Measurements from ENCODE around the gene TIMD4.
A peak's percentile ranks its signal among the peaks of the same experiment; 100 is the strongest.
"Not testable (repeated sequence)": the region's sequence is repeated elsewhere in the genome, so short reads cannot be mapped to it uniquely, and the experiment has no call there.

The TIMD4 gene

DNA sequence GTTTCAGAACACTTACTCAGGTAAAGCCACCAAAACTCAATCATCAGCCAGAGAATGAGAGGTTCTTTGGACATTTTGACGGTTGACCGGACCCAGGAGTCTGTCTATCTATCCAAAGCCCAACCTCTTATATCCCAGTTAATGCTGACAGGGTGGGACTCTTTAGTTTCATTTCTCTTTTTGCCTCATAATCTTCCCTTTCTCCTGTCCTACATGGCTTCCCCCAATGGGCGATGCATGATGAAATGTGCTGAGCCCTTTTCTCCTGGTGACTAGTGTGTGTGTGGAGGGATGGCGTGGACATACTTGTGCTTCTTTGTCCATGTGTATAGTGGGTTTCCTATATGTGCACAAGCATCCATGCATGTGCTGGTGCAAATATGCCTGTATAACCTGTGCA, at the start of gene TIMD4:
Gene TIMD4 (minus strand): TSS at position 102 of the 400 bp plus-strand sequence. CDS start 28 bp downstream, at position 74.
- DNase-seq = no peak

DNA sequence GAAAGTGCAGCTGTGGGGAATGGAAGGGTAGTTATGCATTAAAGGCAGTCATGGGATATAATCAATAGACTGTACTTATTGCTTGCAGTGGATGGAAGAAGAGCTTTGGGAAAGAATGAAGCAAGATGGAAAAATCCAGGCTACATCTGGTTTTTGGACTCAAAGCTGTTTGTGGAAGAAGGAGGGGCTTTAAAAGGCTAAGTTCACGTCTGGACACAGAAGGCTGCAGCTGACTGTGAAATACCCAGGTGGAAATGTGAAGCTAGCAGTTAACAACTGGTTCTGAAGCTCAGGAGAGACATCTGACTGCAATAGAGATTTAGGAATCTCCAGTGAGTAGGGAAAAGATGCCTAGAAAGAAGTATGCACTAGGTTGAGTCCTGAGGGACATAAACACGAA, 43.2 kb upstream of the TIMD4 start:
- no peak for DNase-seq

DNA sequence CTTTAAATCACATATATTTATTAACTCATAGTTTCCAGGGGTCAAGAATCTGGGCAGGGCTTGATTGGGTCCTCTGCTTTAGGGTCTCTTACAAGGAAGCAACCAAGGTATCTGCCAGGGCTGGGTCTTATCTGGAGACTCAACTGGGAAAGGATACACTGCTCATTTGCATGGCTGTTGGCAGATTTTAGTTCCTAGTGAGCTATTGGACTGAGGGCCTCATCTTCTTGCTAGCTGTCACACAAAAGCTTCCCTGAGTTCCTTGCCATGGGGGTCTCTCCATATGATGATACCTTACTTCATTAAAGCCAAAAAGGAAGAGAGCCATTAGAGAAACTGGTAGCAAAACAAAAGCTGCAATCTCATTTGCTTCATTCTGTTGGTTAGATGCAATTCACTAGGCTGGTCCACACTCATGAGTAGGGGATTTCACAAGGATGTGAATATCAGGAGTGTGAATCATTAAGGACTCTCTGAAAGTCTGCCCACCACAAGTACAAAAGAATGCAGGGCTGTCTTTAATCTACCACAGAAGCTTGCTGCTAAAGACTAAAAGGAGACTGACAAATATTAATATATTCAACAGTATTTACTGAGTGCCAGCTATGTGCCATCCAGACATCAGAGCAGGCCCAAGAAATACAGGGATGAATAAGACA, 42.0 kb upstream of the TIMD4 start:
- DNase-seq = no peak

DNA sequence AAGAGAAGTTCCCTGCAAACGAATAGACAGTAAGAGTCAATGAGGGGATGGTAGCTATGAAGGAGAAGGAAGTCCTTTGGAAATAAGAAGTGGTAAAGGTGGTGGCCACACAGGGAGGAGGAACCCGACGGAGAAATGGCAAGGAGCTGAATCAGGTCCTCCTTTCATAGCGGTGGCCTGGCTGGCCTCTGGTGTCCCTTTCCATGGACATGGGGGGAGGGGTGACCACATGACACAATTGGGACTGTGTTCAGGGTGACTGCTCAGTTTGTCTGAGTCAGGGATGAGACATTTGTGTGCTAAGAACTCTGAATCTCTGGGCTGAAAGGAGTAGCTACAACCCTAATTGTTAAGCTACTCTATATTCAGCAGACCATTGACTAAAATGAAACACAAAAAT, 28.7 kb upstream of the TIMD4 start:
- DNase-seq = no peak

DNA sequence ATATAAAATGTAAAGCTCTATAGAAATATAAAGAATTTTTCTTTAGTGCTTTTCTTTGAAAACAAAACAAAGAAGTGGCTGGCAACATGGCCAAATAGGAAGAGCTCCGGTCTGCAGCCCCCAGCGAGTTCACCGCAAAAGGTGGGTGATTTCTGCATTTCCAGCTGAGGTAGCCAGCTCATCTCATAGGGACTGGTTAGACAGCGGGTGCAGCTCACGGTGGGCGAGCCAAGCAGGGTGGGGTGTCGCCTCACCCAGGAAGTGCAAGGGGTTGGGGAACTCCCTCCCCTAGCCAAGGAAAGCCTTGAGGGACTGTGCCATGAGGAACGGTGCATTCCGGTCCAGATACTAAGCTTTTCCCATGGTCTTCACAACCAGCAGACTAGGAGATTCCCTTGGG, 21.0 kb upstream of the TIMD4 start:
- no peak for DNase-seq

DNA sequence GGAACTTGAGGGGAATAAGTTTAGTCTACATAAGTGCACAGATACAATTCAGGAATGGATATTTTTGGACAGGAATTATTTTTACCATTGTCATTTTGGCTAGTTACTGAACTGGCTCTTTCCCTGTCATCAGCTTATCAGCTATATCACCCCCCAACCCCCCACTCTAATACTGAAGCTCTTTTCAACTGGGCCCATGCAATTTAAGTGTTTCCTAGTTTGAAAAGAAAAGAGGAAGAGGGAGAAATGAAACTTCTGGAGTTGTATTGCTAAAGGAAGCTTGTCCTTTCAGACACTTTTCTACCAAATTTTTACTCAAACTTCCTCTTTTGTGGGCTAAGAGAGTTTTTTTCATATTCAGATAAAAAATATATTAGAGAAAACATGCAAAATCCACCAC, 18.5 kb upstream of the TIMD4 start:
- DNase-seq = no peak

DNA sequence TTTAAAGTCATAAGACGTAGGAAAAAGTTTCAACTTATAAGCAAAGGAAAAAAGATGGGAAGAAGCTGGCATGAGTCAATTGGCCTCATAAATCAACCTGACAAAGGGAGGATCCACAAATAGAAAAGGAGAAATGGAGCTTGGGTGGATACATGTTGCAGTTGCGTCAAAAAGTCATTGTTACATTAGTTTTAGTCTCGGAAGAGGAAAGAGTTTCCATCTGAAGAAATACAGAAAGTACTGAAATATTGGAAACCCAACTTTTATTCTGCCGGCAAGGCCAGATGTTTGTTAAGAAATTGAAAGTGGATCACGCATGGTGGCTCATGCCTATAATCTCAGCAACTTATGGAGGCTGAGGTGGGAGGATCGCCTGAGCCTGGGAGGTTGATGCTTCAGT, 11.3 kb upstream of the TIMD4 start:
- no peak for DNase-seq

DNA sequence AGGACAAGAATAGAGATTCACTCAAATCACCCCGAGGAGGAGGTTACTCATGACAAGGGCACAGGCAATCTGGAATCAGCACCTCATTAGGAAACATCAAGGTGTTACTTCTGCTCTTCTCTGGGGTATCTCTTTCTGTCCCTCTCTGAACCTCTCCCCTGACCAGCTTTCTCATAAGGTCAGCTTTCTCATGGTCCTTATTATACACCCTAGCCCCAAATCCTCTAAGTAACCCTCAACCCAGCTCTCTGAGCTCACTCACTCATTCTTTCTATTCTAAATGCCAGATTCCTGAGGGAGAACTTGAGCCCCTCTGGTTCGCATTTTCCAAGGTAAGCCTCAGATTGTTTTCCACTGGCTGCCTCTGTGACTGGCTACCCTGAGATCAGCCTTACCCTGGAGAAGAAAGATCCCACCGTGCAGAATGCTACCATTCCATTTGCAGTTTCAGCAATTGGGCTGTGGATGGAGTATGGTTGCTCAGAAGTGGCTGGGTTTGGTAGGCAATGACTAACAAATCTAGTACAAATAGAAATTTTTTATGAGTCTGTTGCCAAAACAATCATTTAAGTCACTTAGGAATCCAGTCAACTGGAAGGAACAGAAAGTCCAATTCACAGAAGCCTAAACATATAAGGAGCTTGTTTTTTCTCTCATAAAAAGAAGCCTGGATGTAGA, 9.0 kb upstream of the TIMD4 start:
- DNase-seq = no peak

DNA sequence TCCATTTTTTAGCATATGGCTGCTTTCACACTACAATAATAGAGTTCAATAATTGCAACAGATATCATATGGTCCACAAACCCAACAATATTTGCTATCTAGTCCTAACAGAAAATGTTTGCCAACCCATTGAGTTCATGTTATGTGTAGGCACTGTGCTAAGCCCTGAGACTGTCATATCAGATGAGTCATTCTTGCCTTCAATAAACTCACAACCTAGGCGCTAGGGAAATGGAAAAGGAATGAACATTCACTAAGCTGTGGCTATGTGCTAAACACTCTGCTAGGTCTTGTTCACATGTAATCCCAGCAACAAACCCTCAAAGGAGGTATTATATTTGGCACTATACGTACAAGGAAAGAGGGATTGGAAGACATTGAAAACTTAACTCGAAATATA, 8.4 kb upstream of the TIMD4 start:
- no peak for DNase-seq

DNA sequence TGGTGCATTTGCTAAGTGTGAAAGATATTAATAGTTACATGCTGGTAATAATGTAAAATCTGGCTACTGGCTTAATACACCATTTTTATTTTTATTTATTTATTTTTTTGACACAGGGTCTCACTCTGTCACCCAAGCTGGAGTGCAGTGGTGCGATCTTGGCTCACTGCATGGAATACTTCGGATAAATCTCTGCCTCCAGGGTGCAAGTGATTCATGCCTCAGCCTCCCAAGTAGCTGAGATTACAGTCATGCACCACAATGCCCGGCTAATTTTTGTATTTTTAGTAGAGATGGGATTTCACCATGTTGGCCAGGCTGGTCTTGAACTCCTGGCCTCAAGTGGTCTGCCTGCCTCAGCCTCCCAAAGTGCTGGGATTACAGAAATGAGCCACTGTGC, 4.4 kb upstream of the TIMD4 start:
- not testable (repeated sequence) for DNase-seq

DNA sequence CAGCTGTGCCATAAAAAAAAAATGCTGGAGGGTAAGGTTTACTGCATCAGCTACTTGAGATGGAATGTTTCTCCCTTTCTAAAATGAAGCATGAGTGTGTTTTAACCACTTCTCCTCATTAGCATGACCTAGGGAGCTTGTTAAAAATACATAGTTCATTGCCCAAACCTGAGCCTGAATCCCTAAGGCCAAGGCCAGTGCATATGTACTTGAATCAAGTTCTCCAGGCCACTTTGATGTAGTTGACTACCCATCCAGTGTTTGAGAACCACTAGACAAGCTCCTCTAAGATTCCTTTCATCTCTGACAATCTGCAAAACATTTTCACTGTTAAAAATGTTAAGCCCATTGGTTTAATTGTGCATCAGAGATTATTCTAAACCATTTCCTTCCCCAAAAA, 6.7 kb downstream of the TIMD4 start:
- DNase-seq = no peak

DNA sequence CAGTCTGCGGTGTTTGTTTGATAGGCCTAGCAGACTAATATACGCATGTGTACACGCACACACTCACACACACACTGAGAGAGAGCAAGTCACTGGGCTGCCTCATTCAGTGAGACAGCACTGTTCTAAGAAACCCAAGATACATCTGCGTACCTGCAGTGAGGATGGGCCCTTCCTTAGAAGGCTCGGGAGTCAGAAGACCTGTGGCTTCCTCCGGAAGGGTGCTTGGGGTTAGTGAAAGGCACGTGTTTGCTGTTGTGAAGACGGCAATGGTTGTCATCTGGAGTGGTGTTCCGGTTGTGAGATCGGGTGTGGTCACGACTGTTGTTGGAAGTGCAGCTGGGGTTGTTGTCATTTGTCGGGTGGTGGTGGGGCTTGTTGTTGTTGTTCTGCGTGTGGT, 11.7 kb downstream of the TIMD4 start:
- DNase-seq = no peak

DNA sequence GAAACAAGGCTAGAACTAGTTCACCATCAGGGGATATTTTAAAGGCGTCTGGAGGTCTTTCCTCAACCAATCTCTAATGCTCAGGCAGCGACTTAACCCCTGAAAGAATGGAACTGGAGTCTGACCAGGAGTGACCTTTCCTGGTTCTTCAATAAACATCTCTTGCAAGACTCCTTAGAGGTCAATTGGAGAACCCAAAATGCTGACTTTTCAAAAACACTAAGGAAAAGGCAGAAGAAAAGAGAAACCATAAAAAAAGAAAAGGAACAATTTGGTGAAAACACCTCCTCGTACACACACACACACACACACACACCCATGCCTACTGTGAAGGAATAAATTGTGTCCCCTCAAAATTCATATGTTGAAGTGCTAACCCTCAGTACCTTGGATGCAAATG, 12.3 kb downstream of the TIMD4 start:
- no peak for DNase-seq

DNA sequence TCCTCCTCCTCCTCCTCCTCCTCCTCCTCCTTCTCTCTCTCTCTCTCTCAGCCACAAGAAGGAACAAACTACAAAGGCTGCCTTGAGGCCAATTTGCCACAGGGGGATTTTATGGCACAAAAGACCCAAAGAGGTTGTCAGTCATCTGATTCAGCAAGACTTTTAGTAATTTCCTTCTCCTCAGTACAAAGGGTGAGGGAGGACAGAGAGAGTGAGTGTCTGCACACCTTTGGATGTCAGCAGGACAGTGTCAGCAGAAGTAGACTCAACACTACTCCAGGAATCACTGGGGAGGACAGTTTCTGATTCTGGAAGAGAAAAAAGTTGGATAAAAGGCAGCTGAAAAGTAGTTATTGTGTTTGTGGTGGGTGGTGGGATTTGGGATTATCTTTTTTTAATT, 13.6 kb downstream of the TIMD4 start:
- no peak for DNase-seq

DNA sequence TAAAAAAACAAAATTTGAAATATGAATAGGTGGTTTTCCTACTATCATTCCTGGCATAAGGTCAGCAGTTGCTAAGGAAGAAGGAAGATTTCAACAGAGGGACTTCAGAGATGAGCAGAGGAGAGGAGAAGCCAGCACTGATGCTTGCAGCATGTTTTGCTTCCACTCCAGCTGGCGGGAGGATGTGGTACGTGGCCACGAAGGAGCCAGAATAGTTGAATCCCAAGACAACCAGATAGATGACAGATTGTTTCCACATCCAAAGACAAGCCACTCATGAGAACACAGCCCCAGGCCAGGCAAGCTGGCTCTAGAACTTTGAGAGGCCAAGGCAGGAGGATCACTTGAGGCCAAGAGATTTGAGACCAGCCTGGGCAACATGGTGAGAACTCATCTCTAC, 15.1 kb downstream of the TIMD4 start:
- no peak for DNase-seq

DNA sequence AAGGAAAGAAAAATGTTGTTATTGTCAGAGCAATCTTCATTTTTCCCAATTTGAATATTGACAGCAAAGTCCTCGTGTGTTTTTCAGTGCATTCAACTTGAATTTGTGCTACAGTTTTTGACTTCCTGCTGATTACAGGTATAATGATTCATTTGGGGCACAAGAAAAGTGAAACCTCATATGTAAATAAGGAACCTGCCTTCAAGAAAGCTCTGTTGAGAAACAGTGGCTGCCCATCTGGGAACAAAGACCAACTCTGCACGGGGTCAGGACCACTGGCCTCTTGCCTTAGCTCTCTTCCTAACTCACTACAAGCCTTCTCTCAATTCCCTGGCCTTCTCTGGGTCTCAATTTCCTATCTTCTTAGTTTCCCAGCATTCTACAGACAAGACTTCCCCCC, 21.0 kb downstream of the TIMD4 start:
- no peak for DNase-seq

DNA sequence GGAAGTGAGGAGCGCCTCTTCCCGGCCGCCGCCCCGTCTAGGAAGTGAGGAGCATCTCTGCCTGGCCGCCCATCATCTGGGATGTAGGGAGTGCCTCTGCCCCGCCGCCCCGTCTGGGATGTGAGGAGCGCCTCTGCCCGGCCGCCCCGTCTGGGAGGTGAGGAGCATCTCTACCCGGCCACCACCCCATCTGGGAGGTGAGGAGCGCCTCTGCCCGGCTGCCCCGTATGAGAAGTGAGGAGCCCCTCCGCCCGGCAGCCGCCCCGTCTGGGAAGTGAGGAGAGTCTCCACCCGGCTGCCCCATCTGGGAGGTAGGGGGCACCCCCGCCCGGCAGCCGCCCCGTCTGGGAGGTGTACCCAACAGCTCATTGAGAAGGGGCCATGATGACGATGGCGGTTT, 22.6 kb downstream of the TIMD4 start:
- DNase-seq = not testable (repeated sequence)

DNA sequence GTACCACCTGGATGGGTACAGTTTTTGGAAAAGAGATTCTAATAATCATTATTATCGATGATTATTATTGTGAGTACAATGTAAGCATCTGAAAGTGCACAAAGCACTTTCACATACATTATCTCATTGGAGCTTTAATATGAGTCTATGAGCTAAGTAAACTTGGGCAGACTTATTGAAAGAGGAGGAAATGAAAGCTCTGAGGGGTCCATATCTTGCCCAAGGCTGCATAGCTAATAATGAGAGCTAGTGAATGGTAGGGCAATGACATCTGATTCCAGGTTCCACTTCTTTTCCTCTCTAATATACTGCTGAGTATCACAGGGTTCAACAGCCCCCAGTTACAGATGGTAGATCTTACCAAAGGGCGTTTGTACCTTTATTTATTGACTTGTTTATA, 26.1 kb downstream of the TIMD4 start:
- no peak for DNase-seq

DNA sequence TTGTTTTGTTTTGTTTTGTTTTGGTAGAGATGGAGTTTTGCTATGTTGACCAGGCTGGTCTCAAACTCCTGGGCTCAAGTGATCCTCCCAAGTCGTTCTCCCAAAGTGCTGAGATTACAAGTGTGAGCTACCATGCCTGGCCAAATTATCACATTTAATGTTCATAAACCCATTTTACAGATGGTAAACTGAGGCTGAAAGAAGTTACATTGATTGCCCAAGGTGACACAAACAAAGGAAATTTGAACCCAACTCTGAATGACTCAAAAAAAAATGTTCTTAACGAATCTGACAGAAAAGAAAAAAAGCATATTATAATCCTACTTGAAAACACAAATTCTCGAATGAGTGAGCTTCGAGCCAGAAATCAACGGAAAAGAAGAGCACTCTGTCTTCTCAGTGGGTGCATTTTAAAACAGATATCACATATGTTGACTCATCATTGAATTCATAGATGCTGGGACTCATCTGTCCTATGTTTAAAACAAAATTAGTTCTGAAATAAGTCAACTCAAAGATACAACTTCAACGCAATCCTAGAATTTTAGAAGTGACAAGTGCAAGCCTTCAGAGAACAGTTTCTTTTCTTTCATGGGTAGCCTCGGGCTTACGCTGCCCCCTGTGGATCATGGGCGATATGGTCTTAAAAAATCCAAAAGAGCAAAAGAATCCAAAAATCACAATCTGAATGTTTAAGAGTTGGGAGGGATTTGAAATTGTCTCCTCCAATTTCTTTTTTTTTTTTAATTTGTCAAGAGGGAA, 28.4 kb downstream of the TIMD4 start:
- peak; percentile 78 for DNase-seq

DNA sequence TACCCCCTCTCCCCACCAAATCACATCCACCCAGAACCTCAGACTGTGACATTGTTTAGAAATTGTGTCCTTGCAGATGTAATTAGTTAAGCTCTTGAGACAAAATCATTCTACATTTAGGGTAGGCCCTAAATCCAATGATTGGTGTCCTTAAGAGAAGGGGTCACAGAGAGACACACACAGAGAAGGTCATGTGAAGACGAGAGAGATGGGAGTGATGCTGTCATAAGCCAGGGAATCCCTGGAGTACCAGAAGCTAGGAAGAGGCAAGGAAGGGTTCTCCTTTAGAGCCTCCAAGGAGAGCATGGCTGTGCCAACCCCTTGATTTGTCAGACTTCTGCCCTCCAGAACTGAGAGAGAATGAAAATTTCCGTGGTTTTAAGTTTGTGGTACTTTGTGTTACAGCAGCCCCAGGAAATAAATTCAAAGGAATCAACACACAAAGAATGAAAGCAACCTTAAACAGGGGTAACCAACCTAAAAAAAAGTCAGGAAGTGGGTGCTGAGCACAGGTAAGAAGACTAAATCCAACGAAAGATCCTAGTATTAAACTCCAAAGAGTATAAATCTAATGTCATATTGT, 33.6 kb downstream of the TIMD4 start:
- no peak for DNase-seq

DNA sequence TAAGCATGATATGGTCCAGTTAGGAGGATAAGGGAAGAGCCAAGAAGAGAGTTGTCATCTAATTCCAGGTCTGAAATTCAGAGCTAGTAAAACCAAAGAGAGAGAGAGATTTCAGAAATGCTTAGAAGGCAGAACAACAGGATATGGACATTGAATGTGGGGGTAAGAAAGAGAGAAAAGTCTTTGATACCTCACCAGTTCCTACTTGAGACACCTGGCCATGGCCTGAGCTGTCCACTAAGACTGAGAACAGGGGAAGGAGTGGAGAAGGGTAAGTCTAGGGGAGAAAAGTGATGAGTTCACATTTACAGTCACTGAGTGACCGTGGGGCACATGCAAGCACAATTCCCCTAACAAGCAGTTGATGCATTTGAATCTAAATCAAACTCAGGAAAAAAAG, 35.5 kb downstream of the TIMD4 start:
- DNase-seq = no peak

DNA sequence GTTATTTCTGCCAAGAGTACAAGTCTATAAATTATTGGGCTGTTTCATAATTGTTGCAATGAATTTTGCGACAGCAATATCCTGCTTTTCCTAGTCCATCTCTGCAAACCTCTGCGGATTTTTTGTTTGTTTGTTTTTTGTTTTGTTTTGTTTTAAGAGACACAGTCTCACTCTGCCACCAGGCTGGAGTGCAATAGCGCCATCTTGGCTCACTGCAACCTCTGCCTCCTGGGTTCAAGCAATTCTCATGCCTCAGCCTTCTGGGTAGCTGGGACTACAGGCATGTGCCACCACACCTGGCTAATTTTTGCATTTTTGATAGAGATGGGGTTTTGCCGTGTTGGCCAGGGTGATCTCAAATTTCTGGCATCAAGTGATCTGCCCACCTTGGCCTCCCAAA, 37.3 kb downstream of the TIMD4 start:
- DNase-seq = not testable (repeated sequence)

DNA sequence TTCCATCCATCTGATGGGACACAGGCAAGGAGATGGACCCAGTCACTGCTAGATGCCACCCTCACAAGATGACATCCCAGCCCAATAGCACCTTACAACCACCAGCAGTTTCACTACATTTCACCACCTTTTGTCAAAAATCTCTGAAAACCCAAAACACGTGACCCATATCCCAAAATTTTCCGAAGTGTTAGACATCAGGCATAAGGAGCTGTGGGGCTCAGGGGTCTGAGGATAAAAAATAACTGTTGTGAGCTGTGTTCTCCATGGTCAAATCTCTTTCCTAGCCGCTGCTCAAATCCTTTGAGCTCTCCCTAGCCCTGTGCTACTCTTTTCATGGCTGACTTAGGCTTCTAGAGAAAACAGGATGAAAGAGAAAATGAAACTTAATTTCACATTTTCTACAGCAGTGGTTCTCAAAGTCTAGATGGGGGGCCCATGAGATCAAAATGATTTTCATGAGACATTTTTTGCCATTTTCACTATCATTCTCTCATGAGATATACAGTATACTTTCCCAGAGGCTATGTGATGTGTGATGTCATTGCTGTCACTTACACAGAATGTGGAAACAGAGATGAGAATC, 40.7 kb downstream of the TIMD4 start:
- DNase-seq = no peak

Data from activated CD8-positive, alpha-beta memory T cell treated with anti-CD3 and anti-CD28 coated beads for 24 hours (primary cell).